Measurements from ENCODE around the gene TEC. TPM values are rescaled to one million over a fixed set of nuclear protein-coding genes. Genes with fewer than 3 reads are reported as not detected.
"Not testable (repeated sequence)": the region's sequence is repeated elsewhere in the genome, so short reads cannot be mapped to it uniquely, and the experiment has no call there.

Gene TEC
- total and polyA plus RNA-seq, 11 donors: 1.1 to 4.5 (median 2.2) TPM

DNA sequence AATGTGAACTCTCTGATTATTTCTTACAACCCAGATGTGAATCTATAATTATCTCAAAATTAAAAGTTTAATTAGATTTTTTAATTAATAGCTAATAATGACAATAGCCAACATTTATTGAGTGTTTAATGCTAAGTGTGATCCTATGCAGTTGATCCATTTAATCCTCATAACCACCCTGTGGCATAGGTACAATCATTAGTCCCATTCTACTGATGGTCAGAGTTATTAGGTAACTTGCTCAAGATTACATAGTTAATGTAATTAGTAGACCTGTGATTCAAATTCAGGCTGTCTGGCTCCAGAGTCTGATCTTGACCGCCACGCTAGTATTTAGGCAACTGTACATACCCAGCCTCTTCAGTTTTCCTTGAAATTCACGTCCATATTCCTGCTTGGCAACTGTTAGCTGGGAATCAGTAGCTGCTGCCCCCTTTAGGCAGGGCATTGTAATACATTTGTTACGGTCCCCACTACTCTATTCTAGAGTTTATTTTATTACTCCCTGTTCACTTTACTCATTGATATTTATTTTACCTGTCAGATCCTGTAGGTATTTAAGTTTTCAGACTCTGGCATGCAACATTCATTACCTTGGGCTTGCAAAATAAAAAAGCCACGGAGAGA lies 20.6 kb upstream of the TEC start:
- WGBS, 4 donors: 50 to 66% (median 59%) methylated on average over 5 of the region's 5 CpGs
- DNase-seq: no peak
- TF ChIP-seq, protein P1, sequence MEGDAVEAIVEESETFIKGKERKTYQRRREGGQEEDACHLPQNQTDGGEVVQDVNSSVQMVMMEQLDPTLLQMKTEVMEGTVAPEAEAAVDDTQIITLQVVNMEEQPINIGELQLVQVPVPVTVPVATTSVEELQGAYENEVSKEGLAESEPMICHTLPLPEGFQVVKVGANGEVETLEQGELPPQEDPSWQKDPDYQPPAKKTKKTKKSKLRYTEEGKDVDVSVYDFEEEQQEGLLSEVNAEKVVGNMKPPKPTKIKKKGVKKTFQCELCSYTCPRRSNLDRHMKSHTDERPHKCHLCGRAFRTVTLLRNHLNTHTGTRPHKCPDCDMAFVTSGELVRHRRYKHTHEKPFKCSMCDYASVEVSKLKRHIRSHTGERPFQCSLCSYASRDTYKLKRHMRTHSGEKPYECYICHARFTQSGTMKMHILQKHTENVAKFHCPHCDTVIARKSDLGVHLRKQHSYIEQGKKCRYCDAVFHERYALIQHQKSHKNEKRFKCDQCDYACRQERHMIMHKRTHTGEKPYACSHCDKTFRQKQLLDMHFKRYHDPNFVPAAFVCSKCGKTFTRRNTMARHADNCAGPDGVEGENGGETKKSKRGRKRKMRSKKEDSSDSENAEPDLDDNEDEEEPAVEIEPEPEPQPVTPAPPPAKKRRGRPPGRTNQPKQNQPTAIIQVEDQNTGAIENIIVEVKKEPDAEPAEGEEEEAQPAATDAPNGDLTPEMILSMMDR (IDR thresholded peaks at IDR 0.05): peak; percentile 28 to 59 (median 40)
- no peak for TF ChIP-seq POLR2A (IDR thresholded peaks at IDR 0.05)

DNA sequence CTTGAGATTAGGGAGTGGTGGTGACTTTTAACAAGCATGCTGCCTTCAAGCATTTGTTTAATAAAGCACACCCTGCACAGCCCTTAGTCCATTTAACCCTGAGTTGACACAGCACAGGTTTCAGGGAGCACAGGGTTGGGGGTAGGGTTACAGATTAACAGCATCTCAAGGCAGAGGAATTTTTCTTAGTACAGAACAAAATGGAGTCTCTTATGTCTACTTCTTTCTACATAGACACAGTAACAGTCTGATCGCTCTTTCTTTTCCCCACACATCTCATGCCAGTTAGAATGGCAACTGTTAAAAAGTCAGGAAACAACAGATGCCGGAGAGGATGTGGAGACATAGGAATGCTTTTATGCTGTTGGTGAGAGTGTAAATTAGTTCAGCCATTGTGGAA lies 16.4 kb upstream of the TEC start:
- H3K4me1 ChIP-seq; H3K4me3 ChIP-seq; H3K27ac ChIP-seq; ATAC-seq; intact Hi-C loops (cut with DNase I); DNase-seq; H3K36me3 ChIP-seq; H3K27me3 ChIP-seq: not testable (repeated sequence)
- H3K9me3 ChIP-seq: peaks cover 0 to 39% (median 0%) of the 10 kb centered on the region in 12 donors
- WGBS, 4 donors: 81 to 94% (median 91%) methylated on average over 2 of the region's 2 CpGs

More for the DNA sequence above, 20.6 kb upstream of the TEC start:
- H3K9me3 ChIP-seq: peaks cover 0 to 11% (median 0%) of the 10 kb centered on the region in 12 donors
- no peaks in the 10 kb centered on the region for H3K4me1 ChIP-seq
- intact Hi-C loops (cut with DNase I): no loop called here
- no peak overlapping the region for H3K4me3 ChIP-seq
- no peak for ATAC-seq
- no peaks in the 10 kb centered on the region for H3K27me3 ChIP-seq
- H3K27ac ChIP-seq: no peak overlapping the region
- H3K36me3 ChIP-seq: no peaks in the 10 kb centered on the region

DNA sequence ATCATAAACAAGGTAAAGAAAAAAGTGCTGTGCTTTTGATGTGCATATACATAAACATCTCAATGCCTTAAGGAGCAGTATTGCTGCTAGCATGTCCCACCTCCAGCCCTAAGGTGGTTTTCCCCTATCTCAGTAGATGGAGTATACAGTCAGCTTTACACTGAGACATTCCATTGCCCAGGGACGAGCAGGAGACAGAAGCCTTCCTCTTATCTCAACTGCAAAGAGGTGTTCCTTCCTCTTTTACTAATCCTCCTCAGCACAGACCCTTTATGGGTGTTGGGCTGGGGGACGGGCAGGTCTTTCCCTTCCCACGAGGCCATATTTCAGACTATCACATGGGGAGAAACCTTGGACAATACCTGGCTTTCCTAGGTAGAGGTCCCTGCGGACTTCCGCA lies 16.0 kb upstream of the TEC start:
- H3K4me3 ChIP-seq; H3K36me3 ChIP-seq; H3K27ac ChIP-seq; H3K4me1 ChIP-seq; intact Hi-C loops (cut with DNase I); ATAC-seq; DNase-seq; H3K27me3 ChIP-seq: not testable (repeated sequence)
- peaks cover 0 to 39% (median 0%) of the 10 kb centered on the region in 12 donors for H3K9me3 ChIP-seq
- WGBS, 4 donors: 34 to 56% (median 50%) methylated on average over 5 of the region's 5 CpGs

DNA sequence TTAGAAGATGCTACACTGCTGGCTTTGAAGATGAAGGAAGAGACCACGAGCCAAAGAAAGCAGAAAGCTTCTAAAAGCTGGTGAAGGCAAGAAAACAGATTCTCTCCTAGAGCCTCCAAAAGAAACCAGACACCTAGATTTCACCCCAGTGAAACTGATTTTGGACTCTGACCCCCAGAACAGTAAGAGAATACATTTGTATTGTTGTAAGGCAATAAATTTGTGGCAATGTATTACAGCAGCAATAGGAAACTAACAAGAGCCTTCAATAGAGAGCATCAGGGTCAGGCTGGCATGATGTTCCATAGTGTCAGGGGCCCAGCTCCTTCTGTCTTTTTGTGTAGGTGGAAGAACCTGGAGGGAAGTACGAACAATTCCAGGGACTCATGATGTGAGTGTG lies 6.0 kb upstream of the TEC start:
- H3K4me3 ChIP-seq: no peak overlapping the region
- DNase-seq: no peak
- intact Hi-C loops (cut with DNase I): loop anchor here in 6 of 10 donors (5.0 to 10.0 kb wide), 4 partner anchors 111 to 151 kb away; partner anchors contain the start of gene TXK (in 1 of the 6)
- no peak overlapping the region for H3K27ac ChIP-seq
- H3K9me3 ChIP-seq: no peaks in the 10 kb centered on the region
- H3K36me3 ChIP-seq: no peaks in the 10 kb centered on the region
- H3K4me1 ChIP-seq: peaks cover 0 to 4% (median 0%) of the 10 kb centered on the region in 12 donors
- TF ChIP-seq, protein P1 (IDR thresholded peaks at IDR 0.05): no peak
- TF ChIP-seq POLR2A (IDR thresholded peaks at IDR 0.05): no peak
- no peaks in the 10 kb centered on the region for H3K27me3 ChIP-seq
- no peak for ATAC-seq
- 79 to 84% (median 82%) methylated on average over 2 of the region's 2 CpGs for WGBS, 4 donors

DNA sequence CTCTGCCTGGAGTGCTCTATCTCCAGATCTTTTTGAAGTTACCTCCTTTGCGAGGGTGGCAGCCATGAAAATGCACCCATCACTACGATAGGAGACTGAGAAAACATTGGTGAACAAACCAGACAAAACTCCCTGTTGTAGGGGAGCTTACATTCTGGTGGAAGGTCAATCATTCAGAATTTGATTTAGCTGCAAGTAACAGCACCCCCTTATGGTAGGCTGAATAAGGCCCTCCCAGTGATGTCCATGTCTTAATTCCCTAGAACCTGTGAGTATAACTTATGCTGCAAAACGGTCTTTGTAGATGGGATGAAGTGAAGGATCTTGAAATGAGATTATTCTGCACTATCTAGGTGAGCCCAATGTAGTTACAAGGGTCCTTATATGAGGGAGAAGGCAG lies 5.6 kb upstream of the TEC start:
- H3K4me3 ChIP-seq: no peak overlapping the region
- intact Hi-C loops (cut with DNase I): loop anchor here in 6 of 10 donors (5.0 to 10.0 kb wide), 4 partner anchors 110 to 150 kb away; partner anchors contain the start of gene TXK (in 1 of the 6)
- no peaks in the 10 kb centered on the region for H3K9me3 ChIP-seq
- no peak overlapping the region for H3K27ac ChIP-seq
- DNase-seq (no peak), ATAC-seq (peak in 2 of 4 donors; percentile 45 to 69)
- 48 to 69% (median 59%) methylated on average over 3 of the region's 3 CpGs for WGBS, 4 donors
- H3K27me3 ChIP-seq: no peaks in the 10 kb centered on the region
- TF ChIP-seq, protein P1 (IDR thresholded peaks at IDR 0.05): peak in 11 of 12 donors; percentile 23 to 55 (median 43)
- TF ChIP-seq POLR2A (IDR thresholded peaks at IDR 0.05): no peak
- H3K4me1 ChIP-seq: peaks cover 0 to 7% (median 0%) of the 10 kb centered on the region in 12 donors
- no peaks in the 10 kb centered on the region for H3K36me3 ChIP-seq
